Measurements from ENCODE around the gene DPP6.

GRCh38 chr7:154644366-154644765 is 592.2 kb downstream of the DPP6 start:
- TF ChIP-seq CTCF (IDR thresholded peaks at IDR 0.05 in 8 of 11, conservative IDR thresholded peaks at IDR 0.05 in 3 of 11), result no peak
- TF ChIP-seq POLR2A (IDR thresholded peaks at IDR 0.05), result no peak
